Motor neuron (in vitro differentiated cells): ENCODE results near the gene PDGFD. TPM values are rescaled to one million over a fixed set of nuclear protein-coding genes. Genes with fewer than 3 reads are reported as not detected.

Experiments
- ATAC-seq, 8 experiments: fragments of 200-7000 bp; cut with Tn5 transposase; replicated peaks in 6 of 8; 2 replicates each; pipeline ENCODE4 v1.8.0; 2021; ENCODE audit warnings: mild to moderate bottlenecking in 8 of 8, moderate library complexity in 8 of 8
- H3K27ac ChIP-seq, 2 donors: fragments of 250-450 bp; sonication (Bioruptor Pico); 2 replicates each; pipeline ENCODE4 v1.9.0; 2021; ENCODE audit warnings: antibody characterized with exemption in 2 of 2, mild to moderate bottlenecking in 2 of 2, moderate library complexity in 1 of 2
- H3K4me1 ChIP-seq, 2 donors: fragments of 250-450 bp; sonication (Bioruptor Pico); replicated peaks in 1 of 2; 2 replicates each; pipeline ENCODE4 v1.6.1; 2021; ENCODE audit warnings: antibody characterized with exemption in 2 of 2, mild to moderate bottlenecking in 2 of 2, moderate library complexity in 1 of 2
- H3K4me3 ChIP-seq, 5 donors: fragments of 250-450 bp; sonication (Bioruptor Pico); 2 replicates each; pipeline ENCODE4 v1.9.0; 2021; ENCODE audit warnings: antibody characterized with exemption in 5 of 5, mild to moderate bottlenecking in 5 of 5, moderate library complexity in 4 of 5
- WGBS, 10 experiments: fragments of 450-650 bp; shearing (Covaris generic); methylation state at CpG; one replicate each; pipeline ENCODE4 v1.0.0; 2022; 5-methylcytosine and 5-hydroxymethylcytosine counted together
- in situ Hi-C, 9 experiments: fragments of 400-800 bp; cut with MboI; loops; one replicate each; pipeline ENCODE4 v1.15.0; 2021; ENCODE audit warnings: low sequenced_read_pairs in 9 of 9, low pct_unique_long_range_greater_than_20kb in 2 of 9; ENCODE audit not compliant: unreplicated experiment in 9 of 9
- total RNA-seq, 8 experiments: library from RNA; unstranded; fragments of 300-600 nt; gene quantifications; 2 replicates each; pipeline versions ENCODE4 v1.2.3 to v1.2.4, GENCODE V29; 2022

PDGFD gene
- total RNA-seq, 8 experiments from 2014 or later = 0.43 to 23.1 (median 3.0) TPM

DNA sequence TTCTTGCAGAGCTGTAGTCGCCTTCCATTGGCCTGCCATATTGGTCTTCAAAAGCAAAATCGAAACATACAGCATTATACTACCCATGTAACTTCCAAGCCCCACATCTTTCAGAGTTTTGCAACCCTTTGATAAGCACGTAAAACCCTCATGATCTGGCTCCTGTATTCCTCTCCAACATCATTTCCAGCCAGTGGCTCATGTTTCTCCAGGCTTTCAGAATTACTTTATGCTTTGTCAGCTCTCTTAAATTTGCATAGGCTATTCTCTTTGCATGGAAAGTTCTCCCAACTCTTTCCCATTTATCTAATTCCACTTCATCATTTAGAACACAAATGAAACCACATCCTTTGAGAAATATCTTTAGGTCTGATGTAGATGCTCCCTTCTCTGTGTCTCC, 195.3 kb downstream of the PDGFD start:
- no peaks in the 10 kb centered on the region for H3K4me1 ChIP-seq
- no peak overlapping the region for H3K4me3 ChIP-seq
- in situ Hi-C loops = no loop called here
- H3K27ac ChIP-seq = no peak overlapping the region
- WGBS, 10 experiments = 56 to 100% (median 89%) methylated on average over 1 to 3 of the region's 3 CpGs; no CpG with 5 or more reads in 2 of the 10 experiments
- ATAC-seq = peak in 2 of 8 experiments; percentile 40 to 69

DNA sequence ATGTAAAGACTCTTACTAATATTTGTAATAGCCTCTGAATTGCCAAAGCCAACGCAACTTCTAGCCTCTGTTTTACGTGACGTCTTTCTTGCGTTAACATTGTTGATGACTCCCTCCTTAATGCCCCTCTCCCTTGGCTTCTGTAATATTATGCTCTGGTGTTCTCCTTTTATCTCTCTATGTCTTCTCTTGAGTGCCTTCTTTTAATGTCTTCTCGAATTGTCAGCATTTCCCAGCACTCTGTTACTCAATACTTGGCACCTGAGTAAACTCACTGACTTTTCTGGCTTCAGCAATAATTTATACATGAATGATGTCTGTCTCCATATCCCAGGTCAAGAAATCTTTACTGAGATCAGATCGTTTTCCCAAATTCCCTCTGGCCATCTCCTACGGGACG, 196.0 kb downstream of the PDGFD start:
- Histone ChIP-seq H3K4me1 (no peaks in the 10 kb centered on the region), H3K27ac (no peak overlapping the region), H3K4me3 (no peak overlapping the region)
- 28 to 100% (median 86%) methylated on average over 2 to 8 of the region's 8 CpGs for WGBS, 10 experiments
- no peak for ATAC-seq
- in situ Hi-C loops = no loop called here

DNA sequence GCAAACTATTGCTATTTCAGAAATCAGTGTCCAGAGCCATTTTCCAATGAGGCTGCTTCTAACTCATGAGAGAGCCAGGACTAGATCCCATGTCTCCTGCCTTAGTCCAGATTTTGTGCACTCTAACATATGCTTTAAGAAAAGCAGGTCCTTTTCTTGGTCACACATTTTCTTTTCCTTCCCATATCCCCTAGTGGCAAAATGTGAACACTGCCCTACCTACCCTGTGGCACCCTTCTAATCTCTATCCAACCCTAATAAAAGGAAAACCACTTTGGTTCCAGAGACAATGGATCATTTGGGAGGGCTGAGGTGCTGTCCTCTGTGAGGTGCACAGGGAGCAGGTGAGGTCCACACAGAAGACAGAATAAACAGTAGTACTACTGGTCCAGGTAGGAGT, 199.6 kb downstream of the PDGFD start:
- Histone ChIP-seq H3K4me1 (no peaks in the 10 kb centered on the region), H3K27ac (no peak overlapping the region), H3K4me3 (no peak overlapping the region)
- ATAC-seq = no peak
- in situ Hi-C loops = no loop called here

DNA sequence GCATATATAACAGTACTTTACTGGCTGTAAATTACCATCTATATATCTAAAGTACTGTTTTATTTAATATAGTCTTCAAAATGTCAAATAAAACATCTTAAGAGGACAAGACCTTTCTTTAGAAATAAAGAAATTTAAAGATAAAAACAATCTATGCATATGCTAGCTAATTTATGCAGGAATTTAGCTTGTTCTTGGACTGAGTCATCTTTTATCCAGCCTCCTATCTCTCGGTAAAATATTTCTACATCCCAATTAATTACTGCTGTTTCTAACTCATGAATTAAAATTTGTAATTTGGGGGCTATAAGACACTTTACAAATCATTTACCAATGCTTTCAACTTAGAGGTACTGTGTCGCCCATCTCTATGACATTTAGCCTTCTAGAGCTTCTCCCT, 200.3 kb downstream of the PDGFD start:
- peak in 2 of 8 experiments; percentile 51 to 60 for ATAC-seq

DNA sequence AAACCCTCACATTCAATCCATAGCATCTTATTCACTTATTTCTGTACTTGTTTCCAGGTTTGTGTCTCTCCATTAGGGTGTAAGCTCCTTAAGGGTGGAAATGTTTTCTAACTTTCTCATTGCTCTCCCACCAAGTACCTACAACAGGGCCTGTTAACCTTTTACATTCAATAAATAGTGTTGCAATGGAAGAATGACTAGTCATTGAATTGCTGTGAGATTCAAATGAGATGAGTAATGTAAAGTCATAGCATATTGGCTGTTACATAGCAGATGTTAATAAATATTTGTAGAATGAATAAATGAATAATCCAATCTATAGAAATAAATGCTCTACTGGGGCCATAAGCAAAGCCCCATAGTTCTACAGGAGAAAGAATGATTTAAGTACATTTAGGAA, 202.9 kb downstream of the PDGFD start:
- peak in 2 of 8 experiments; percentile 14 to 18 for ATAC-seq
- in situ Hi-C loops = no loop called here
- Histone ChIP-seq H3K4me3 (no peak overlapping the region), H3K27ac (no peak overlapping the region), H3K4me1 (no peaks in the 10 kb centered on the region)

More for the DNA sequence above, 200.3 kb downstream of the PDGFD start:
- Histone ChIP-seq H3K4me3 (no peak overlapping the region), H3K27ac (no peak overlapping the region), H3K4me1 (no peaks in the 10 kb centered on the region)
- in situ Hi-C loops = no loop called here
- 0 to 90% (median 70%) methylated on average over 1 to 2 of the region's 2 CpGs; no CpG with 5 or more reads in 1 of the 10 experiments for WGBS, 10 experiments

DNA sequence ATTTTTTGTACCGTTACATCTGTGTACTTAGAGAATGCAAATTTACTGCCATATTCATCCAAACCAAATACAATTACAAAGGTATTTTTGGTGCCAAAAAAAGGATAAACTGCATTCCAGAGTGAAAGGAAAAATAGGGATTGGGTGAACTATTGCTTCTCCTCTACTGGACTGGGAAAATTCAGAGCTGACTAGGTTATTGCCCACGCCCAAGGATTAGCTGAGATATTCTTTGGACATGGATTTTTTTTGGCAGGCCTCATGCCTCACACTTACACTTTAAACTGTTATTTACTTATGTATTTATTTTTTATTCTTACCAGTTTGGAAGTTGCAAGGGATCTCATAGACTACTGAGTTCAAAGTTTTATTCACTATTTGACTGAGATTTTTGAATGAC, 203.8 kb downstream of the PDGFD start:
- no peak overlapping the region for H3K4me3 ChIP-seq
- 0 to 100% (median 72%) methylated on average over 1 to 2 of the region's 2 CpGs for WGBS, 10 experiments
- H3K4me1 ChIP-seq = no peaks in the 10 kb centered on the region
- peak in 2 of 8 experiments; percentile 32 to 52 for ATAC-seq
- no peak overlapping the region for H3K27ac ChIP-seq
- in situ Hi-C loops = no loop called here

DNA sequence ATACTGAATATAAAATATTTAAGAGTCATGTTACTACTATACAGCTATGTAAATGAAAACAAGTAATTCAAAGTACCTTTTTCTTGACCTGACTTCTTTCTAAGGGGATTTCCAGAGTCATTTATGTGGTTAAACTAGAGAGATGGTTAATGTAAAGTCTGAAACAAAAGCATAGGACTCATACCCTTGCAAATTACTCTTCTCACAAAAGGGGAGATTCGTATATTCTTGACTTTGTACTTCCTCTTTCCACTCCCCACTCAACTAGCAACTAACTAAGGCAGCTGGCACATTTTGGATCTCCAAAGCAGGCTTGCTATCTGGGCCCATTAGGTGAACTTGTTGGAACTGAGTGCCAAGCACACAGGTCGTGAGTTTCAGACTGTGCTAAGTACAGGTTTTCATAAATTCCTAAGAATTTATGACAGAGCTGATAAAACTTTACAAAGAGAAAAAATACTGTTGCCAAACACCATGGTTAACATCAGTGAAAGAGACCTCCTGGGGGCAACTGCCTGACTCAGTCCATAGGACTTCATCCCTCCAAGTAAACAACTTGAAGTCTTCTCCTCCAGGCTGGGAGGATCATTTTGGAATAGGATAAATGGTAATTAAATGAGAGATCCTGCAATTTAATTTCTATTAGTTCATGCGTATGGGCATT, 204.5 kb downstream of the PDGFD start:
- Histone ChIP-seq H3K4me1 (no peaks in the 10 kb centered on the region), H3K27ac (no peak overlapping the region), H3K4me3 (no peak overlapping the region)
- ATAC-seq = peak in 2 of 8 experiments; percentile 63 to 71
- in situ Hi-C loops = no loop called here
- 13 to 100% (median 72%) methylated on average over 1 to 3 of the region's 3 CpGs for WGBS, 10 experiments

DNA sequence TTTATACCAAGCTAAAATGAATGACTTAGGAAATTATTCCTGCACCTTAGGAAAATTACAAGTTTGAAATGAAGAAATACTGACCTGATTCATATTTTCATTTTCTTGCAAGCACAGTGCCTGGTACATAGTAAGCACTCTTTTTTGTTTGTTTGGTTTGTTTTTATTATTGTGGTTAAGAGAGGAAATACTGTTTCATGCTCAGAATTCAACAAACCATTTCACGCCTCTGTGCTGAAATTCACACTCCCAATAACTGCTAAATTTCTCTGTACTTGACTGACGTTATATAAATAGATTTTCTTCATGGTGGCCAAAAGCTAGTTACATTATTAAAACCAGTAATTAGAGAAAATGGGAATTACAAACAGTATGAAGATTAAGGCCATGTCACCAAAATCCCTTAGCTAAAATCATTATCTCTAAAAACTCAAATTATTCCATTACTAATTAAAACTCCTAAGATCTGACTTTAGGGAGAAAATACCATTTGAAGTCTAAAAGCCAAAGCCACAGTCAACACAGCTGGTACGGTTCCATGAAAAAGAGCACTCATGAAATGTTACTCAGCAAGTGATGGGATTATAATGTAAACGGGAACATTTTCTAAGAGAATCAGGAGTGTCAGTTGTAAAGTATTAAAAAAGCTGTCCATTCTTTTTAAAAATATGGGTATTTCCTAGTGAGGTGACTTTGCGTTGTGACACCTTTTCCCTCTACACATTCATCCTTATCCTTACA, 205.3 kb downstream of the PDGFD start:
- no peaks in the 10 kb centered on the region for H3K4me1 ChIP-seq
- H3K27ac ChIP-seq = no peak overlapping the region
- in situ Hi-C loops = no loop called here
- no peak for ATAC-seq
- 63 to 97% (median 91%) methylated on average over 3 to 5 of the region's 5 CpGs for WGBS, 10 experiments
- H3K4me3 ChIP-seq = no peak overlapping the region

DNA sequence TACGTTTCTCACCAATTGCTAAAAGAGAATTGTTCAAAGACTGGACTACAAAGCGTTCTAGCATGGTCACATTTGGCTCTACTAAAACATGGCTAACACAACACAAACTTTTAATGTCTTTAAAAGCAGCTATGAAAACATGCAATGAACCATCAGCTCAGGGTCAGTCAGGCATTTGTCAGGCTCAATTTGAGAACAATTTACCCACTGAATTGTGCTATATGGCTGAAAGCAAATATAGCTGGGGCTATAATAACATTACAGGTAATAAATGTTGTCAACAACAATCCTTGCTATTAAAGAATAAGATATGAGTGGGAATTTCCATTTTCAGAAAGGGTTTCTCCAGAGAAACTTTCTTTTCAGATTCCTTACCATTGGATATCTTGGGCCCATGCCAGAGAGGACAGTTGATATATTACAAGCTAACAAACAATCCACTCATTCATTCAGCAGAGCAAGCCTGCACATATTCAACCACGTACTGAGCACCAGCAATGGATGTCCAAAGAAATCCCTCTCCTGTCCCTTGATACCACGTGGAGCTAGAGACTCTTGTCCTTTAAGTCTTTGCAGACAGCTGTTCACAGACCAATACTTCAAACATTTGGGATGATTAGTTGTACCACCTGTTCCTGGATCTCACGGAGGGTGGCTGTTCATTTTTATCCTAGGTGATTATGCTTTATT, 210.0 kb downstream of the PDGFD start:
- in situ Hi-C loops = no loop called here
- Histone ChIP-seq H3K27ac (no peak overlapping the region), H3K4me1 (no peaks in the 10 kb centered on the region), H3K4me3 (no peak overlapping the region)
- 61 to 94% (median 83%) methylated on average over 1 to 5 of the region's 5 CpGs for WGBS, 10 experiments
- ATAC-seq = peak in 1 of 8 experiments; percentile 57

DNA sequence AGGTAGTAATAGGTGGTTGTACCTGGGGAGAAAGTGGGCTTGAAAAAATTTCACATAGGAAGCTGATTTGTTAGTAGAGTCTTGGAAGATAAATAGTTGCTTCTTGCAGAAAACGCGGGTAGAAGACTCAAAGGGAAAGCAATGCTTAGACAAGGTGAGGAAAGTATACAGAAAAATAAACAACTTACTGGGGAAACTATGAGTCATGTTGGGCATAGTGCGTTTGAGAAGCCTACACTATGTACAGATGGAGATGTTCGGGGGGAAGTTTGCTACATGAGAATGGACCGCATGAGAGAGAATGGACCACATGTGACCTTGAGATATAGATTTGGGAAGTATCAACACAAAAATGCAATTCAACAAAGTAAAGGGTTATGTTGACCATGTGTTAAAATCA, 214.2 kb downstream of the PDGFD start:
- Histone ChIP-seq H3K27ac (no peak overlapping the region), H3K4me1 (peaks cover 0 to 7% of the 10 kb centered on the region in 2 donors), H3K4me3 (no peak overlapping the region)
- no peak for ATAC-seq
- in situ Hi-C loops = loop anchor here in 1 of 9 experiments (25.0 kb wide), 1 partner anchor 188 kb away; no protein-coding TSS in a partner anchor
- WGBS, 10 experiments = 90 to 100% (median 97%) methylated on average over 2 to 5 of the region's 5 CpGs

DNA sequence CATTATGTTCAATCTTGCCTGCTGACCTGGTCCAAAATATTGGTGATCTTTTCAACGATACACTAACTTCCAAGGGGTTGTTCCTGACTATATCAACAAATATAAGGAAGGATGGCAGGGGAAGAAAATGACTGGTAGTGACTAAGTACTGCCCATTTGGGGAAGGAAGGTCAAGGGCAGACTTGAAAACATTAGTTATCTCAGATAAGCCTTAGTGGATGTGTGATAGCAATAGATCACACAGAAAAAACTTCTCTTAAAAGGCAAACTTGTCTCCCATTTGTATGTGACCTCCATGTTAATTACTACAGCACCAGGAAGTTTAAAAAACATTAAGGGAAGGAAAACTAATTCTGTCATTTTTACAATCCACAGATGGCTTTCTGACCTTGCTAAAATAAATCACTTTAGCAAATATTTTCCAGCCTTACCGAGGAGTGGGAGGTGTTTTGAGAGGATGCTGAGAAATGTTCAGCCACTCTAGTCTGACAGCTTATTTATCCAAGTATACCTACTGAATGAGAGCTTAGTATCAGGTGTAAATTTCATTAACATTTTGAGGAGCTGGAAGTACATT, 215.7 kb downstream of the PDGFD start:
- peaks cover 0 to 13% of the 10 kb centered on the region in 2 donors for H3K4me1 ChIP-seq
- no peak overlapping the region for H3K4me3 ChIP-seq
- 6 to 89% (median 62%) methylated on average over 1 to 2 of the region's 2 CpGs; no CpG with 5 or more reads in 2 of the 10 experiments for WGBS, 10 experiments
- in situ Hi-C loops = loop anchor here in 1 of 9 experiments (25.0 kb wide), 1 partner anchor 189 kb away; no protein-coding TSS in a partner anchor
- peak in 3 of 8 experiments; percentile 44 to 65 (median 63) for ATAC-seq
- no peak overlapping the region for H3K27ac ChIP-seq

DNA sequence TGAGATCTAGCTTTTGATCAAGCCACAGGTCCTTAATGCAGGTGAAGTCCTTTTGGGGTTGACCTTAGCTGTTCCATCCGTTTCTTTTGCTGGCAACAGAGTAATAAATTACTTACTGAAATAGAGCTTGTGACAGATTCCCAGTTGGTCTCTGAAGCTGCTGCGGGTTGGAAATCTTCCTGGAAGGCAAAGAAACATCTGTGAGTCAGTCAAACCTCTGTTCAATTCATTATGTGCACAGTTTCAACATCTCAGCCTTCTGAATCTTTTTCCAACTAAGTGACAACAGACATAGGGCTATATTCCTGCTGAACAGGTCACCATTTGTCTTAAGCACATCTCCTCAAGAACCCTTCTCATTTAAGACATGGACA, 216.4 kb downstream of the PDGFD start:
- Histone ChIP-seq H3K4me1 (peaks cover 0 to 13% of the 10 kb centered on the region in 2 donors), H3K27ac (no peak overlapping the region), H3K4me3 (no peak overlapping the region)
- 0 to 72% (median 41%) methylated on average over 1 to 2 of the region's 2 CpGs; no CpG with 5 or more reads in 2 of the 10 experiments for WGBS, 10 experiments
- in situ Hi-C loops = loop anchor here in 1 of 9 experiments (25.0 kb wide), 1 partner anchor 190 kb away; no protein-coding TSS in a partner anchor
- ATAC-seq = peak in 2 of 8 experiments; percentile 55 to 72
